ENCODE data around the gene GARRE1. TPM values are rescaled to one million over a fixed set of nuclear protein-coding genes. Genes with fewer than 3 reads are reported as not detected.
"Not testable (repeated sequence)": the region's sequence is repeated elsewhere in the genome, so short reads cannot be mapped to it uniquely, and the experiment has no call there.

GARRE1 gene
- total and polyA plus RNA-seq, 2 experiments from 2014 or later: 7.9 to 28.6 TPM

DNA sequence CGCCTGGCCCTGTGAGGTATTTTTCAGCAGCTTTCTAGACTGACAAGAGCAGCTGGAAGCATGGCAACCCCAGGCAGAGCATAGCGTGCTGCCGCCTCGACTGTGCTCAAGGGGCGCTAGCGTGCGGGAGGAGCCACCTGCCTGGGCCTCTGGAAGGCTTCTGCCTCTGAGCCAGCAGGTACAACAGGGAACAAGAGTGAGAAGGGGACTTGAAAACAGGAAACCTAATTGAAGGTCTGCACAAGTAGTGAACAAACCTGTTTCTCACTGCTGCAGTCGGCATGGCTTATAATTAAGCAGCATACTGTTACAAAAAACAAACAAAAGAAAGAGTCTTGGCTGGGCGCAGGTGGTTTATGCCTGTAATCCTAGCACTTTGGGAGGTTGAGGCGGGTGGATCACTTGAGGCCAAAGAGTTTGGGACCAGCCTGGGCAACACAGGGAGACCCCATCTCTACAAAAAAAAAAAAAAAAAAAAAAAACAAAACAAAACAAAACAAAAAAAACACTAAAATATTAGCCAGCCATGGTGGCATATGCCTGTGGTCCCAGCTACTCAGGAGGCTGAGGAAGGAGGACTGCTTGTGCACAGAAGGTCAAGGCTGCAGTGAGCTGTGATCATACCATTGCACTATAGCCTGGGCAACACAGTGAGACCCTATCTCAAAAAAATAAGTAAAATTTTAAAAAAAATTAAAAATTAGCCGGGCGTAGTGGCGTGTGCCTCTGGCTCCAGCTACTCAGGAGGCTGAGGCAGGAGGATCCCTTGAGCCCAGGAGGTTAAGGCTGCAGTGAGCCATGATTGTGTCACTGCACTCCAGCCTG lies 12.6 kb upstream of the GARRE1 start:
- H3K27me3 ChIP-seq: no peaks in the 10 kb centered on the region
- H3K4me3 ChIP-seq: no peak overlapping the region
- H3K36me3 ChIP-seq: no peaks in the 10 kb centered on the region
- peaks cover 3% of the 10 kb centered on the region for H3K4me1 ChIP-seq (ENCODE audit: low read depth)
- peak; percentile 38 for TF ChIP-seq CTCF (IDR thresholded peaks at IDR 0.05; ENCODE audit: low read depth, low read length)
- H3K9me3 ChIP-seq (ENCODE audit: low read depth): no peaks in the 10 kb centered on the region
- DNase-seq (ENCODE audit: low read depth in 1 of 2, low spot score in 1 of 2): peak in 1 of 2 donors; percentile 47
- no peak overlapping the region for H3K27ac ChIP-seq

DNA sequence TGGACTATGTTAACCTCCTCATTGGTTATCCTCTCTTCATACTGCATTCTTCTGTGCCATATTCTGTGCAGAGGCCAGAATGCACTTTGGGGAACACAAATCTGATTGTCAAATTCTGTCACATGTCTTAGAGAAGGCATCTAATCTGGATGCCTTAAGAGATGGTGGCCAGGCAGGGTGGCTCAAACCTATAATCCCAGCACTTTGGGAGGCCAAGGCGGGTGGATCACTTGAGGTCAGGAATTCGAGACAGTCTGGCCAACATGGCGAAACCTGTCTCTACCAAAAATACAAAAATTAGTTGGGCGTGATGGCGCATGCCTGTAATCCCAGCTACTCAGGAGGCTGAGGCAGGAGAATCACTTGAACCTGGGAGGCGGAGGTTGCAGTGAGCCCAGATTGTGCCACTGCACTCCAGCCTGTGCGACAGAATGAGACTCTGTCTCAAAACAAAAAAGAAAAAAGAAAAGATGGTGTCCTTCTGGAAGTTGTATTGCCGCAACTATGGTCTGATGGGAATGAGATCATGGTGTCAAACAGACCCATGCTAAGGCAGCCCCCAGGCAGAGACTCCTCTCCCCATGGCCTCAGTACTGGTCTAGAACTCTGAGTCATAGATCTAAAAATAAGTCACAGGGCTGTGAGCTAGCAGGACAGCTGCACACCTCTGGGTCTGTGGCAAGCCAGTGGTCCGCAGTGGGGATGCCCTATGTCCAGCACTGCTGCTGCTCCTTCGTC lies 11.0 kb upstream of the GARRE1 start:
- not testable (repeated sequence) for H3K9me3 ChIP-seq (ENCODE audit: low read depth); H3K4me1 ChIP-seq (ENCODE audit: low read depth); H3K27me3 ChIP-seq; H3K36me3 ChIP-seq; H3K4me3 ChIP-seq
- peak overlapping the region; percentile 71 for H3K27ac ChIP-seq
- DNase-seq (ENCODE audit: low read depth in 1 of 2, low spot score in 1 of 2): peak in 1 of 2 donors; percentile 64

DNA sequence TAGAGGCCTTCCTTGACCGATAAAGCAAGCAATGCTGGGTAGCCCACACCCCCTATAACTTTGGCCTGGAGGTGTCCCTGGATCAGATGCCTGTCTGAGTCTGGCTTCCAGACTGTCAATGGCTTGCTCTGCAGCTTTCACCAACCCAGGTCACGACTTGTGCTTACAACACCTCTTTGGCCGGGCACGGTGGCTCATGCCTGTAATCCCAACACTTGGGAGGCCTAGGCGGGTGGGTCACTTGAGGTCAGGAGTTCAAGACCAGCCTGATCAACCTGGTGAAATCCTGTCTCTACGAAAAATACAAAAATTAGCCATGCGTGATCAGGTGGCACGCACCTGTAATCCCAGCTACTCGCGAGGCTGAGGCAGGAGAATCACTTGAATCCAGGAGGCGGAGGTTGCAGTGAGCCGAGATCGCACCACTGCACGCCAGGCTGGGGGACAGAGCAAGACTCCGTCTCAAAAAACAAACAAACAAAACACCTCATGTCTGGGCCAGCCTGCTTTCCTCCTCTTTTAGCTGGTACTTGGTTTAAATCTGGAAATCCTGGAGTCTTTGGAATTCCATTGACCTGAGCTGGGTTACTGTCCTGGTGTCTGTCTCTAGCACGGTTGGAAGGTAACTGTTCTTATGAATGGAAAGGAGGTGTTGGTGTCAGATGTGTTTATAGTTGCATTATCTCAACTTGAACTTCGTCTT lies 10.3 kb upstream of the GARRE1 start:
- H3K36me3 ChIP-seq: no peaks in the 10 kb centered on the region
- peak overlapping the region; percentile 71 for H3K27ac ChIP-seq
- H3K9me3 ChIP-seq (ENCODE audit: low read depth): no peaks in the 10 kb centered on the region
- no peaks in the 10 kb centered on the region for H3K27me3 ChIP-seq
- H3K4me1 ChIP-seq (ENCODE audit: low read depth): peaks cover 3% of the 10 kb centered on the region
- TF ChIP-seq CTCF (IDR thresholded peaks at IDR 0.05; ENCODE audit: low read depth, low read length): no peak
- no peak for DNase-seq (ENCODE audit: low read depth in 1 of 2, low spot score in 1 of 2)
- no peak overlapping the region for H3K4me3 ChIP-seq

DNA sequence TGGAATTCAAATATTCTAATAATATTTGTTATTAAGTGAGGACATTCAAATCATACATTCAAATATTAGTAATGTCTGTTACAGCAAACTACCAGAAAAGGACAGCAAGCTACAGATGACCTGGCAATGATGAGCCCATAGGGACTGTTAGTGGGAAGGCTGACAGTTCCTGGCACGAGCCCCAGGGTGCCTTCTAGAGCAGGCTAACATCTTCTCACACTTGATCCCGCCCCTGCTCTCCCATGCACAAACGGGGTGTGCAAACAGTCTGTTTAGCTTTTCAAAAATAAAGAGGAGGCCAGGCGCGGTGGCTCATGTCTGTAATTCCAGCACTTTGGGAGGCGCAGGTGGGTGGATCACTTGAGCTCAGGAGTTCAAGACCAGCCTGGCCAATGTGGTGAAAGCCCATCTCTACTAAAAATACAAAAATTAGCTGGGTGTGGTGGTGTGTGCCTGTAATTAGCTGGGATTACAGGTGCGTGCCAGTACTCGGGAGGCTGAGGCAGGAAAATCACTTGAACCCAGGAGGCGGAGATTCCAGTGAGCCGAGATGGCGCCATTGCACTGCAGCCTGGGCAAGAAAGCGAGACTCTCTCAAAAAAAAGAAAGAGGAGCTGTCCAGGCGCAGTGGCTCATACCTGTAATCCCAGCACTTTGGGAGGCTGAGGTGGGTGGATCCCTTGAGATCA lies 9.6 kb upstream of the GARRE1 start:
- no peaks in the 10 kb centered on the region for H3K27me3 ChIP-seq
- no peak for DNase-seq (ENCODE audit: low read depth in 1 of 2, low spot score in 1 of 2)
- H3K36me3 ChIP-seq: no peaks in the 10 kb centered on the region

DNA sequence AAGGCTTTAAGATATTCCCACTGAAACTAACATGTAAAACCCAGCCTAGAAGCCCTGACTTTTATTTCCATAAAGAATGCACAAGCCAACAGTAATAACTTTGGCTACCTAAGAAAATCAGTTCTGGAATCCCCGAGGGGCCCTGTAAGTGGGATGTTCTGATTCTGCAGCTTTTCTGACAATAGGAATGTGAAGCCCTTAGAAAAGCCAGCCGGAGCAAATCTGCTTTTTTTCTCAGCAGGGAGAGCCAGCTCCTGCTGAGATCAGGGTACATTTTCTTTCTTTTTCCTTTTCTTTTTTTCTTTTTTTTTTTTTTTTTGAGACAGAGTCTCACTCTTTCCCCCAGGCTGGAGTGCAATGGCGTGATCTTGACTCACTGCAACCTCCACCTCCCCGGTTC lies 8.0 kb upstream of the GARRE1 start:
- Histone ChIP-seq H3K4me3 (no peak overlapping the region), H3K36me3 (no peaks in the 10 kb centered on the region), H3K4me1 (ENCODE audit: low read depth) (peaks cover 3% of the 10 kb centered on the region), H3K27me3 (no peaks in the 10 kb centered on the region), H3K9me3 (ENCODE audit: low read depth) (no peaks in the 10 kb centered on the region), H3K27ac (no peak overlapping the region)
- DNase-seq (ENCODE audit: low read depth in 1 of 2, low spot score in 1 of 2): peak in 1 of 2 donors; percentile 52
- TF ChIP-seq CTCF (IDR thresholded peaks at IDR 0.05; ENCODE audit: low read depth, low read length): no peak

More for the DNA sequence above, 9.6 kb upstream of the GARRE1 start:
- peak overlapping the region; percentile 71 for H3K27ac ChIP-seq
- peaks cover 3% of the 10 kb centered on the region for H3K4me1 ChIP-seq (ENCODE audit: low read depth)
- no peak overlapping the region for H3K4me3 ChIP-seq
- TF ChIP-seq CTCF (IDR thresholded peaks at IDR 0.05; ENCODE audit: low read depth, low read length): no peak
- no peaks in the 10 kb centered on the region for H3K9me3 ChIP-seq (ENCODE audit: low read depth)
